SH-SY5Y (cell line): ENCODE measurements around the gene KRT36.

Source experiments
- GATA2 ChIP-seq: IDR thresholded peaks from 2 replicates; pipeline ENCODE4 v1.6.1; 2011; ENCODE audit warnings: mild to moderate bottlenecking, low read depth, low read length
- GATA3 ChIP-seq: IDR thresholded peaks from 2 replicates; pipeline ENCODE4 v1.6.1; 2011; ENCODE audit warnings: low read depth, mild to moderate bottlenecking, low read length, moderate library complexity

DNA sequence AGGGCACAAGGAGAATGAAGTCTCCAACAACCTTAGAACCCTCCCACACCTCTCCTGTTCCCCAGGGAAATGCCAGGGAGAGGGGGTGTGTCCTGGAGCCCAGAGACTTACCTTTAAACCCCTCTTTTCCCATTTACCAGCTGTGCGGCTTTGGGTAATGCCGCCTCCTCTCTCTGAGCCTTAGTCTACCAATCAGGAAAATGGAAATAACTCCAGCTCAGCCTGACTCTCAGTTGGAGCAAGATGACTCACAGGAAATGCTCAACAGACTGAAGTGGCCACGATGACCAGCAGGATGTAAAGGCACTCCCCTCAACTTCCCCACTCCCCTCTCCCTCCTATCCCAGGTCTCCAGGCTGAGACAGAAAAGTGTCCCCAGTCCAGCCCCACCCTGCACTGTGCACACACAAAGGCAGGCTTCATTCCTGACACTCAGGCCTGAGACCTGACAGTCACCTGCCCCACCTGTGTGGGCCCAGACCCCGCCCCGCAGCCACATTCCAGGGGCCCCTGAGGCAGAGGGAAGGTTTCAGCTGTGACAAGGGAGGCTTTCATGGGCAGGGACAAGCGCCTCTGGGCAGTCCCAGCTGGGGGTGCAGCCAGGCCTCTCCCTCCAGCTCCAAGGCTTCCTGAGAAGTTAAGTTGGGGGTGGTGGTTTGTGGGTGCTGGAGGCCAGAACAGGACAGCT is 32.0 kb upstream of the KRT36 start:
- TF ChIP-seq GATA3 (no peak), GATA2 (no peak)
